Activated CD4-positive, CD25-positive, alpha-beta regulatory T cell treated with anti-CD3 and anti-CD28 coated beads, Interleukin-2, amount 50 U/mL, for 16 hours (primary cell): ENCODE data around the gene ZNF821.
"Not testable (repeated sequence)": the region's sequence is repeated elsewhere in the genome, so short reads cannot be mapped to it uniquely, and the experiment has no call there.

Experiments used
- DNase-seq: peaks from one replicate; pipeline ENCODE4 v3.0.0-alpha.2; 2020; ENCODE audit warnings: low read depth, low spot score

ZNF821 gene

GRCh38 chr16:71859762-71860521, 24.0 kb downstream of the ZNF821 start:
- DNase-seq = no peak

- DNase-seq = no peak
Observed at GRCh38 chr16:71855937-71856662, 27.9 kb downstream of the ZNF821 start.

- DNase-seq = no peak
Observed at GRCh38 chr16:71854369-71854948, 29.5 kb downstream of the ZNF821 start.

GRCh38 chr16:71853413-71853812, 30.6 kb downstream of the ZNF821 start:
- no peak for DNase-seq

GRCh38 chr16:71852561-71852960, 31.4 kb downstream of the ZNF821 start:
- DNase-seq = no peak

- DNase-seq = no peak
Observed at GRCh38 chr16:71852158-71852557, 31.8 kb downstream of the ZNF821 start.

GRCh38 chr16:71851746-71852145, 32.2 kb downstream of the ZNF821 start:
- no peak for DNase-seq

GRCh38 chr16:71848622-71849021, 35.4 kb downstream of the ZNF821 start:
- no peak for DNase-seq

GRCh38 chr16:71847096-71847495, 36.9 kb downstream of the ZNF821 start:
- no peak for DNase-seq

GRCh38 chr16:71846431-71846830, 37.6 kb downstream of the ZNF821 start:
- DNase-seq = no peak

- peak; percentile 92 for DNase-seq
Observed at GRCh38 chr16:71845639-71846430, 38.1 kb downstream of the ZNF821 start, which contains the start of gene ATXN1L. Gene ATXN1L, plus strand, starts transcription at chr16:71845976. Its CDS starts 3,765 bp downstream, at chr16:71849741.

GRCh38 chr16:71843572-71843971, 40.4 kb downstream of the ZNF821 start:
- no peak for DNase-seq

GRCh38 chr16:71840052-71840451, 43.9 kb downstream of the ZNF821 start:
- DNase-seq = no peak

GRCh38 chr16:71837150-71837549, 46.8 kb downstream of the ZNF821 start:
- DNase-seq = no peak

- no peak for DNase-seq
Observed at GRCh38 chr16:71834291-71834690, 49.7 kb downstream of the ZNF821 start.

GRCh38 chr16:71832112-71832511, 51.9 kb downstream of the ZNF821 start:
- DNase-seq = not testable (repeated sequence)

- DNase-seq = not testable (repeated sequence)
Observed at GRCh38 chr16:71831698-71832097, 52.3 kb downstream of the ZNF821 start.

- DNase-seq = no peak
Observed at GRCh38 chr16:71830359-71830758, 53.6 kb downstream of the ZNF821 start.

- DNase-seq = no peak
Observed at GRCh38 chr16:71826533-71827017, 57.4 kb downstream of the ZNF821 start.

- not testable (repeated sequence) for DNase-seq
Observed at GRCh38 chr16:71817155-71817500, 66.9 kb downstream of the ZNF821 start.

GRCh38 chr16:71811261-71811803, 72.7 kb downstream of the ZNF821 start:
- no peak for DNase-seq
